ENCODE measurements around the gene ERN2.

DNA sequence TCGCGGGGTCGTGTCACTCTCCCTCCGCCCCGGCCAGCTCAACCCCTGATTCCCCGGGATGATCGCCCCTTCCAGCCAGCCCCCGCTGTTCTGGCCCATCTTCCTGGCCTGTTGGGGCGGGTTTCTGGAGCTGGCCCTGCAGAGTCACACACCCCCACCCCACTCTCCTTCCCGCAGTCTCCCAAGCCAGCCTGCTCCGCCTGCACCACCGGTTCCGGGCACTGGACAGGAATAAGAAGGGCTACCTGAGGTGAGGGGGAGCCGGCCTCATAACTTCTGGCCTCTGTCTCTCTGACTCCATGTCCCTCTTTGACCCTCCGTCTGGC is 42.4 kb upstream of the ERN2 start:
- TF ChIP-seq, protein P1, sequence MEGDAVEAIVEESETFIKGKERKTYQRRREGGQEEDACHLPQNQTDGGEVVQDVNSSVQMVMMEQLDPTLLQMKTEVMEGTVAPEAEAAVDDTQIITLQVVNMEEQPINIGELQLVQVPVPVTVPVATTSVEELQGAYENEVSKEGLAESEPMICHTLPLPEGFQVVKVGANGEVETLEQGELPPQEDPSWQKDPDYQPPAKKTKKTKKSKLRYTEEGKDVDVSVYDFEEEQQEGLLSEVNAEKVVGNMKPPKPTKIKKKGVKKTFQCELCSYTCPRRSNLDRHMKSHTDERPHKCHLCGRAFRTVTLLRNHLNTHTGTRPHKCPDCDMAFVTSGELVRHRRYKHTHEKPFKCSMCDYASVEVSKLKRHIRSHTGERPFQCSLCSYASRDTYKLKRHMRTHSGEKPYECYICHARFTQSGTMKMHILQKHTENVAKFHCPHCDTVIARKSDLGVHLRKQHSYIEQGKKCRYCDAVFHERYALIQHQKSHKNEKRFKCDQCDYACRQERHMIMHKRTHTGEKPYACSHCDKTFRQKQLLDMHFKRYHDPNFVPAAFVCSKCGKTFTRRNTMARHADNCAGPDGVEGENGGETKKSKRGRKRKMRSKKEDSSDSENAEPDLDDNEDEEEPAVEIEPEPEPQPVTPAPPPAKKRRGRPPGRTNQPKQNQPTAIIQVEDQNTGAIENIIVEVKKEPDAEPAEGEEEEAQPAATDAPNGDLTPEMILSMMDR (IDR thresholded peaks at IDR 0.05): no peak
- no peak for TF ChIP-seq POLR2A (IDR thresholded peaks at IDR 0.05)

All from body of pancreas (tissue), 4 donors.